C4-2B (cell line): ENCODE results near the gene TENT5A.

Source experiments
- CTCF ChIP-seq: fragments of 450-650 bp; conservative IDR thresholded peaks from 2 replicates; pipeline ENCODE4 v1.5.1; 2017; ENCODE audit warnings: mild to moderate bottlenecking
- ZFX ChIP-seq: fragments of 450-650 bp; IDR thresholded peaks from 2 replicates; pipeline ENCODE4 v1.6.1; 2017

- TF ChIP-seq CTCF (no peak), ZFX (no peak)
Measured at GRCh38 chr6:81790034-81790433, 37.6 kb upstream of the TENT5A start.
